Spleen (tissue), 11 donors: ENCODE data around the gene DUSP15. TPM values are rescaled to one million over a fixed set of nuclear protein-coding genes. Genes with fewer than 3 reads are reported as not detected.

Experiments
- DNase-seq: peaks from one replicate; pipeline ENCODE4 v3.0.0-alpha.2; 2020
- H3K27ac ChIP-seq, 8 donors: fragments of 200-600 bp; sonication (generic) in 7 of 8; 1 replicate in 4 of 8; 2 replicates in 4 of 8; pipeline versions ENCODE4 v1.5.0 to v1.8.0; 2016 to 2021; ENCODE audit warnings: inconsistent platforms in 4 of 8, mild to moderate bottlenecking in 4 of 8, moderate library complexity in 1 of 8
- H3K27me3 ChIP-seq, 7 donors: fragments of 200-600 bp; sonication (generic) in 6 of 7; replicated peaks in 1 of 7; 1 replicate in 4 of 7; 2 replicates in 3 of 7; pipeline versions ENCODE4 v1.5.0 to v1.8.0; 2016 to 2021; ENCODE audit warnings: inconsistent platforms in 3 of 7, mild to moderate bottlenecking in 1 of 7
- H3K36me3 ChIP-seq, 6 donors: fragments of 200-600 bp; sonication (generic) in 5 of 6; 1 replicate in 4 of 6; 2 replicates in 2 of 6; pipeline versions ENCODE4 v1.5.0 to v1.8.0; 2016 to 2021; ENCODE audit warnings: inconsistent platforms in 2 of 6
- H3K4me1 ChIP-seq, 6 donors: fragments of 200-600 bp; sonication (generic) in 5 of 6; 1 replicate in 3 of 6; 2 replicates in 3 of 6; pipeline versions ENCODE4 v1.5.0 to v1.8.0; 2016 to 2021; ENCODE audit warnings: inconsistent platforms in 3 of 6
- H3K4me3 ChIP-seq, 8 donors: fragments of 200-600 bp; sonication (generic) in 7 of 8; 1 replicate in 4 of 8; 2 replicates in 4 of 8; pipeline versions ENCODE4 v1.5.0 to v1.8.0; 2016 to 2021; ENCODE audit warnings: inconsistent platforms in 4 of 8, mild to moderate bottlenecking in 4 of 8, moderate library complexity in 2 of 8
- H3K9me3 ChIP-seq, 8 donors: fragments of 200-600 bp; sonication (generic) in 7 of 8; 1 replicate in 4 of 8; 2 replicates in 4 of 8; pipeline versions ENCODE4 v1.5.0 to v1.8.0; 2016 to 2021; ENCODE audit warnings: inconsistent platforms in 4 of 8
- POLR2A ChIP-seq, 3 donors: fragments of 450-650 bp; IDR thresholded peaks; one replicate each; pipeline ENCODE4 v1.5.1; 2017; ENCODE audit warnings: antibody characterized with exemption in 3 of 3, mild to moderate bottlenecking in 1 of 3
- POLR2AphosphoS5 ChIP-seq, 3 donors: sonication (generic); formaldehyde crosslinking; IDR thresholded peaks; one replicate each; pipeline ENCODE4 v1.5.1; 2017; ENCODE audit warnings: antibody characterized with exemption in 3 of 3
- WGBS, 5 donors: extraction: QIAGEN DNeasy Blood & Tissue Kit in 3 of 5; methylation state at CpG; one replicate each; pipeline versions ENCODE4 v1.1.5 to v1.1.7; 2013 to 2018; 5-methylcytosine and 5-hydroxymethylcytosine counted together
- intact Hi-C: fragments of 100-400 bp; cut with DNase I; formaldehyde crosslinking; loops from one replicate; pipeline ENCODE4 v1.15.0; 2023; ENCODE audit warnings: low total_unique reads
- polyA plus RNA-seq, 3 donors: library from polyadenylated mRNA; stranded (reverse); fragments of 200-250 nt; gene quantifications; one replicate each; pipeline ENCODE4 v1.2.1, GENCODE V29; 2013
- total RNA-seq, 7 donors: library from RNA; depleted of rRNA in 3 of 7; stranded (reverse); fragments of >200 nt in 3 of 7; fragmentation: NEBNext Ultra II Directional in 4 of 7; extraction: Animal tissue kit (Norgen Biotek cat#: 25700) in 4 of 7; gene quantifications; one replicate each; pipeline versions ENCODE4 v1.1.0 to v1.2.1, GENCODE V29; 2016 to 2021
- TF ChIP-seq, protein P1 (sequence below), 11 experiments: fragments of 200-600 bp in 7 of 11; fragments of 450-650 bp in 4 of 11; sonication (generic) in 4 of 11; IDR thresholded peaks in 8 of 11; conservative IDR thresholded peaks in 3 of 11; 1 replicate in 7 of 11; 2 replicates in 4 of 11; pipeline versions ENCODE4 v1.4.0 to v1.8.0; 2016 to 2021; ENCODE audit warnings: antibody characterized with exemption in 11 of 11, inconsistent platforms in 4 of 11, mild to moderate bottlenecking in 1 of 11
- donor health status: healthy with polysubstance abuse.
- donor health status: DM: no; HTN: no; CAD: no; lungs with moderate emphysema.
- donor health status: DM: no; HTN: no; CAD: no.
- donor health status: Bipolar disorder and iron deficiency.
- donor health status: healthy.
- donor health status: DM: no; HTN: no; CAD: no.
- donor health status: DM: yes; HTN: yes; CAD: no.

DUSP15 gene
- total and polyA plus RNA-seq, 10 donors, result 0.69 to 7.3 (median 2.3) TPM

DNA sequence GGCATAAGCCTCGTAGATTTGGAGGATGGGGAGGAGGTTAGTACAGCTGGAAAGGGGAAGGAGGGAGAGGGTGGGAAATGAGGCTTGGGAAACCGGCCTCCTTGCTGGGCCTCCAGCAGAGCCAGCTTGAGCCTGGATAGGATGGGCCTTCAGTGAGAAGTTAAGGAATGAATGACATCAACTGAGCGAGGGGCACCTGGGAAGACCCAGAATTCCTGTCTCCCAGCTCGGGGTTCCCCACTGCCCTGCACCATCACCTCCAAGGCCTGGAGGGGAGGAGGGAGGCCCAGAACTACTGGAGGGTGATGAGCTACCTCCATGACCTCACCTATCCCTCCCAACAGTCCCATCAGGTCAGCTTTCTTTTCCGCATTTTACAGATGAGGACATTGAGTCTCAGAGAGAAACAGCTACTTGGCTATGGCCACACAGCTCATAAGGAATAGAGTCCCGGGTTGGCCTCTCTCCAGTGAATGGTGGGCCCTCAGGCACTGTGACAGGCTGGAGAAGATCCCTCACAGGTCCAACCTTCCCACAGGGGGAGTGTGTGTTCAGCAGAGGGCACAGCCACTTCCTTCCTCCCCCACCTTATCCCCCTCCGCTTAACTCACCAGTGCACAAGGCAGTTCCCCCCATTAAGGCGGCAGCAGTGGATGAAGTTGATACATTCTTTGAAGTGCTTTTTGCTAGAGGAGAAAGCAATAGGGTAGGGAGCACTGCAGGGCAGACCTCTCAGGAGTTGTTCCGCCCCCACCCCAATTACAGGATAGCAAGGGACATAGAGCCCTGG is 6.8 kb downstream of the DUSP15 start:
- Histone ChIP-seq H3K4me1 (peaks cover 13 to 28% (median 22%) of the 10 kb centered on the region in 6 donors), H3K27me3 (peaks cover 0 to 36% (median 15%) of the 10 kb centered on the region in 7 donors), H3K36me3 (no peaks in the 10 kb centered on the region), H3K4me3 (no peak overlapping the region), H3K9me3 (no peaks in the 10 kb centered on the region), H3K27ac (no peak overlapping the region)
- TF ChIP-seq POLR2AphosphoS5 (IDR thresholded peaks at IDR 0.05) (no peak), POLR2A (IDR thresholded peaks at IDR 0.05) (no peak)
- TF ChIP-seq, protein P1, sequence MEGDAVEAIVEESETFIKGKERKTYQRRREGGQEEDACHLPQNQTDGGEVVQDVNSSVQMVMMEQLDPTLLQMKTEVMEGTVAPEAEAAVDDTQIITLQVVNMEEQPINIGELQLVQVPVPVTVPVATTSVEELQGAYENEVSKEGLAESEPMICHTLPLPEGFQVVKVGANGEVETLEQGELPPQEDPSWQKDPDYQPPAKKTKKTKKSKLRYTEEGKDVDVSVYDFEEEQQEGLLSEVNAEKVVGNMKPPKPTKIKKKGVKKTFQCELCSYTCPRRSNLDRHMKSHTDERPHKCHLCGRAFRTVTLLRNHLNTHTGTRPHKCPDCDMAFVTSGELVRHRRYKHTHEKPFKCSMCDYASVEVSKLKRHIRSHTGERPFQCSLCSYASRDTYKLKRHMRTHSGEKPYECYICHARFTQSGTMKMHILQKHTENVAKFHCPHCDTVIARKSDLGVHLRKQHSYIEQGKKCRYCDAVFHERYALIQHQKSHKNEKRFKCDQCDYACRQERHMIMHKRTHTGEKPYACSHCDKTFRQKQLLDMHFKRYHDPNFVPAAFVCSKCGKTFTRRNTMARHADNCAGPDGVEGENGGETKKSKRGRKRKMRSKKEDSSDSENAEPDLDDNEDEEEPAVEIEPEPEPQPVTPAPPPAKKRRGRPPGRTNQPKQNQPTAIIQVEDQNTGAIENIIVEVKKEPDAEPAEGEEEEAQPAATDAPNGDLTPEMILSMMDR (IDR thresholded peaks at IDR 0.05 in 8 of 11, conservative IDR thresholded peaks at IDR 0.05 in 3 of 11), result no peak
- no peak for DNase-seq
- intact Hi-C loops, result no loop called here
- 77 to 85% (median 77%) methylated on average over 8 to 9 of the region's 9 CpGs for WGBS, 5 donors

DNA sequence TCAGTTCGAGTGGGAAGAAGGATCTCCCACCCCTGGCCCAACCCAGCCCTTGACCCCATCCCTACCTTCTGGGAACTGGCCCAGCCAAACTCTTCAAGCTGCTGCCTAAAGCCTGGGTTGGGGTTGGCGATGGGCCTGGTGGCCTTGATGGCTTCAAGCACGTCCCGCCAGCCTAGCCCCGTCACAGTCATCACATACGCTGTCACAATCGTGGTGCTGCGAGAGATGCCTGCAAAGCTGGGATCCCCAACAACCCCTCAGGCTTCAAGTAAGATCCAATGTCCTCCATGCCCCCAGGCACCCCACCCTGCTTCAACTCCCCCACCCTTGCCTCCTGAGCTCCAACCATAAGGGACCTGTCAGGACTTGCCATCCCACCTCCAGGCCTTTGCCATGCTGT is 7.8 kb downstream of the DUSP15 start:
- no peak for DNase-seq

DNA sequence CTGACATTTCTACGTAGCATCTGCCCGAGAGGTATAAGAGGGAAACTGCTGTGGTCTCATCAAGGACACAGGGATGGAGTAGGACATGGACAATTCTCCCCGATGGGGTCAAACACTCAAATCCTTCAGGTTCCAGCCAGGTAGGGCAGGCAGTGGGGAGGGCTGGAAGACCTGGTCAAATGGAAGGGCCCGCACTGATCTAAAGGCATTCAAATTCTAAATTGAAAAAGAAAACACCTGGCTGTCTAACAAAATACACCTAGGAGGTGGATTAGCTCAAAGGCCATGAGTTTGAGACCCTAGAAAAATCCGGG is 8.2 kb downstream of the DUSP15 start:
- H3K9me3 ChIP-seq, result no peaks in the 10 kb centered on the region
- H3K4me1 ChIP-seq, result peaks cover 13 to 33% (median 22%) of the 10 kb centered on the region in 6 donors
- 84 to 91% (median 85%) methylated on average over 5 of the region's 5 CpGs for WGBS, 5 donors
- intact Hi-C loops, result no loop called here
- no peaks in the 10 kb centered on the region for H3K36me3 ChIP-seq
- TF ChIP-seq, protein P1 (IDR thresholded peaks at IDR 0.05 in 8 of 11, conservative IDR thresholded peaks at IDR 0.05 in 3 of 11), result no peak
- TF ChIP-seq POLR2AphosphoS5 (IDR thresholded peaks at IDR 0.05), result no peak
- no peak for TF ChIP-seq POLR2A (IDR thresholded peaks at IDR 0.05)
- no peak overlapping the region for H3K4me3 ChIP-seq
- no peak for DNase-seq
- H3K27ac ChIP-seq, result no peak overlapping the region
- H3K27me3 ChIP-seq, result peaks cover 0 to 35% (median 15%) of the 10 kb centered on the region in 7 donors

More for the DNA sequence above, 7.8 kb downstream of the DUSP15 start:
- TF ChIP-seq POLR2AphosphoS5 (IDR thresholded peaks at IDR 0.05) (no peak), POLR2A (IDR thresholded peaks at IDR 0.05) (no peak)
- TF ChIP-seq, protein P1 (IDR thresholded peaks at IDR 0.05 in 8 of 11, conservative IDR thresholded peaks at IDR 0.05 in 3 of 11), result no peak
- Histone ChIP-seq H3K27me3 (peaks cover 0 to 35% (median 15%) of the 10 kb centered on the region in 7 donors), H3K4me3 (no peak overlapping the region), H3K9me3 (no peaks in the 10 kb centered on the region), H3K36me3 (no peaks in the 10 kb centered on the region), H3K4me1 (peaks cover 13 to 33% (median 22%) of the 10 kb centered on the region in 6 donors), H3K27ac (no peak overlapping the region)
- intact Hi-C loops, result no loop called here
- WGBS, 5 donors, result 80 to 93% (median 84%) methylated on average over 8 of the region's 8 CpGs

DNA sequence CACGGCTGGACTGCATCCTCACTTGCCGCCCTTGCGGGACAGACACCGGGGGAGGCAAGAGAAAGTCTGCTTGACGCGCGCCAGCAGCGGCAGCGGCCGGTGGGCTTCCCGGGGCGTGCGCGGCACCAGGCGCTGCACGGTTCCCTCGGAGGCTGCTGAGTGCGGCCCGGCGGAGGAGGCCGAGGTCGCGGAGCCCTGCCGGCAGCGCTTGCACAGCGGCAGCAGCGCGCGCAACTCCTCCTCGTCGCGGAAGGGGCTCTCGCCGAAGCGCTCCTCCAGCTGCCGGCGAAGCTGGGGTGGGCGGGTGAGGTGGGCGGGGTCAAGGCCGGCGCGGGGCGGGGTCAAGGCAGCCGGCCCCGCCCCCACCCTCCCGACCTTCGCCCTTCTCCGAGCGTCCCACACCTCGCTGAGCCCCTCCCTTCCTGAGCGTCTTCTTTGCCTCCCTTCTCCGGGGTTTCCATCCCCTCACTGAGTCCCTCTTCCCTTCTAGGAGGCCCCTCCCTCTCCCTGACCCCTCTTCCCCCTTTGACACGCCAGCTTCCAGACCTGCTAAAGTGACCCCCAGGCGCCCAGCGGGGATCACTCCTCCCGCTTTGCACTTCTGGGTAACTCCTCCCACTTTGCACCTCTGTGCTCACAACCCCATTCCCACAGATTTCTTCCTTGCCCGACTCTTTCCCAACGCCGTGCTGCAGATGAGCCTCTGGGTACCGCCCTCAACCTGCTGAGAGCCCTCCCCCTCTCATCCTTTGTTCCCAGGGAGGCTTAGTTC is 8.8 kb downstream of the DUSP15 start:
- Histone ChIP-seq H3K36me3 (no peaks in the 10 kb centered on the region), H3K4me3 (peak overlapping the region; percentile 37 to 79 (median 51)), H3K27ac (no peak overlapping the region), H3K9me3 (no peaks in the 10 kb centered on the region), H3K27me3 (peaks cover 0 to 35% (median 15%) of the 10 kb centered on the region in 7 donors), H3K4me1 (peaks cover 13 to 33% (median 22%) of the 10 kb centered on the region in 6 donors)
- 9 to 35% (median 13%) methylated on average over 17 to 58 of the region's 60 CpGs for WGBS, 5 donors
- DNase-seq, result peak; percentile 91
- TF ChIP-seq POLR2A (IDR thresholded peaks at IDR 0.05) (no peak), POLR2AphosphoS5 (IDR thresholded peaks at IDR 0.05) (peak in 2 of 3 donors; percentile 31 to 53)
- TF ChIP-seq, protein P1 (IDR thresholded peaks at IDR 0.05 in 8 of 11, conservative IDR thresholded peaks at IDR 0.05 in 3 of 11), result no peak
- intact Hi-C loops, result no loop called here
